Bronchial epithelial cell (primary cell): ENCODE measurements around the gene PAF1. TPM values are rescaled to one million over a fixed set of nuclear protein-coding genes. Genes with fewer than 3 reads are reported as not detected.

ENCODE experiments used
- DNase-seq: peaks from one replicate; pipeline ENCODE4 v3.0.0-alpha.2; 2010; ENCODE audit warnings: low read depth
- FAIRE-seq: peaks from 2 replicates; lab custom pipeline; 2011; peaks lifted over from hg19 to GRCh38; lab: Jason Lieb, UNC
- H3K27me3 ChIP-seq: 2 replicates; pipeline ENCODE4 v1.5.1; 2011; ENCODE audit warnings: low read length; ENCODE audit not compliant: control insufficient read depth, insufficient read depth
- H3K36me3 ChIP-seq: 2 replicates; pipeline ENCODE4 v1.5.1; 2011; ENCODE audit warnings: low read length; ENCODE audit not compliant: control insufficient read depth, insufficient read depth
- H3K4me3 ChIP-seq: 2 replicates; pipeline ENCODE4 v1.5.1; 2011; ENCODE audit warnings: mild to moderate bottlenecking, low read depth, low read length, control low read depth
- CTCF ChIP-seq: IDR thresholded peaks from 2 replicates; pipeline ENCODE4 v1.5.1; 2011; ENCODE audit warnings: mild to moderate bottlenecking, moderate library complexity, low read length, control low read depth, inconsistent platforms; ENCODE audit not compliant: insufficient read depth, severe bottlenecking
- total RNA-seq: library from RNA; depleted of rRNA; stranded (reverse); fragments of >200 nt; gene quantifications from 2 replicates; pipeline ENCODE4 v1.2.1, GENCODE V29; 2014

The PAF1 gene
- total RNA-seq, 1 donor from 2014 or later = 31.6 TPM

- Histone ChIP-seq H3K36me3 (peaks cover 9% of the 10 kb centered on the region), H3K27me3 (no peaks in the 10 kb centered on the region), H3K4me3 (no peak overlapping the region)
- no peak for TF ChIP-seq CTCF
- FAIRE-seq = peak; percentile 13
- peak; percentile 93 for DNase-seq
These were observed 7.5 kb upstream of the PAF1 start for GRCh38 chr19:39398297-39398864.

GRCh38 chr19:39397360-39398296, 6.7 kb upstream of the PAF1 start:
- Histone ChIP-seq H3K36me3 (peaks cover 10% of the 10 kb centered on the region), H3K27me3 (no peaks in the 10 kb centered on the region), H3K4me3 (no peak overlapping the region)
- peak; percentile 100 for TF ChIP-seq CTCF
- DNase-seq (peak; percentile 71), FAIRE-seq (no peak)

GRCh38 chr19:39390451-39390750, 505 bp downstream of the PAF1 start:
- TF ChIP-seq CTCF = no peak
- DNase-seq = peak; percentile 72
- FAIRE-seq = no peak
- Histone ChIP-seq H3K4me3 (peak overlapping the region; percentile 81), H3K36me3 (peaks cover 32% of the 10 kb centered on the region), H3K27me3 (no peaks in the 10 kb centered on the region)

GRCh38 chr19:39389631-39390414, 1.1 kb downstream of the PAF1 start:
- no peak for FAIRE-seq
- no peak for DNase-seq
- Histone ChIP-seq H3K4me3 (peak overlapping the region; percentile 81), H3K27me3 (no peaks in the 10 kb centered on the region), H3K36me3 (peaks cover 33% of the 10 kb centered on the region)
- TF ChIP-seq CTCF = no peak

- Histone ChIP-seq H3K36me3 (peaks cover 35% of the 10 kb centered on the region), H3K27me3 (no peaks in the 10 kb centered on the region), H3K4me3 (no peak overlapping the region)
- TF ChIP-seq CTCF = no peak
- DNase-seq (no peak), FAIRE-seq (peak; percentile 7)
These were observed 2.2 kb downstream of the PAF1 start for GRCh38 chr19:39388657-39389056.
